NT2/D1 (cell line): ENCODE measurements around the gene PHLPP1.

Experiments used
- DNase-seq: peaks from one replicate; pipeline ENCODE4 v3.0.0-alpha.2; 2011; ENCODE audit warnings: low read depth, low spot score
- H3K27me3 ChIP-seq: 2 replicates; pipeline ENCODE4 v1.6.0; 2011; ENCODE audit warnings: mild to moderate bottlenecking; ENCODE audit not compliant: insufficient read length, insufficient read depth
- H3K36me3 ChIP-seq: 2 replicates; pipeline ENCODE4 v1.6.1; 2011; ENCODE audit warnings: mild to moderate bottlenecking, low read length, mixed read lengths; ENCODE audit not compliant: insufficient read depth, insufficient read length
- H3K4me1 ChIP-seq: 2 replicates; pipeline ENCODE4 v1.5.1; 2011; ENCODE audit not compliant: insufficient read depth, insufficient read length
- H3K4me3 ChIP-seq: 2 replicates; pipeline ENCODE4 v1.5.1; 2011; ENCODE audit warnings: low read depth; ENCODE audit not compliant: insufficient read length
- H3K9ac ChIP-seq: 2 replicates; pipeline ENCODE4 v1.6.0; 2011; ENCODE audit warnings: low read depth; ENCODE audit not compliant: insufficient read length
- H3K9me3 ChIP-seq: 2 replicates; pipeline ENCODE4 v1.5.1; 2011; ENCODE audit warnings: mild to moderate bottlenecking, low read length; ENCODE audit not compliant: insufficient read depth
- SUZ12 ChIP-seq: IDR thresholded peaks from 2 replicates; pipeline ENCODE4 v1.6.1; 2011; ENCODE audit not compliant: insufficient read length, insufficient read depth; ENCODE audit errors: extremely low read depth
- YY1 ChIP-seq: IDR thresholded peaks from 2 replicates; pipeline ENCODE4 v1.6.1; 2011; ENCODE audit not compliant: insufficient read length, insufficient read depth
- ZNF274 ChIP-seq: IDR thresholded peaks from 2 replicates; pipeline ENCODE4 v1.6.1; 2011; ENCODE audit warnings: mild to moderate bottlenecking, low read depth, low read length

Gene PHLPP1

GRCh38 chr18:62964432-62964831 is 249.1 kb downstream of the PHLPP1 start:
- Histone ChIP-seq H3K4me1 (no peaks in the 10 kb centered on the region), H3K9ac (no peak overlapping the region), H3K27me3 (no peaks in the 10 kb centered on the region), H3K9me3 (no peaks in the 10 kb centered on the region), H3K36me3 (peaks cover 12% of the 10 kb centered on the region), H3K4me3 (no peak overlapping the region)
- no peak for DNase-seq
- TF ChIP-seq ZNF274 (no peak), YY1 (no peak), SUZ12 (no peak)

- no peak for TF ChIP-seq YY1
- no peak for TF ChIP-seq ZNF274
- no peak for TF ChIP-seq SUZ12
- Histone ChIP-seq H3K36me3 (peaks cover 12% of the 10 kb centered on the region), H3K4me1 (no peaks in the 10 kb centered on the region), H3K4me3 (no peak overlapping the region), H3K27me3 (no peaks in the 10 kb centered on the region), H3K9me3 (no peaks in the 10 kb centered on the region), H3K9ac (no peak overlapping the region)
- DNase-seq, result no peak
Measured at GRCh38 chr18:62967089-62967488, 251.7 kb downstream of the PHLPP1 start.

GRCh38 chr18:62973689-62974088 is 258.3 kb downstream of the PHLPP1 start:
- no peak overlapping the region for H3K4me3 ChIP-seq
- no peaks in the 10 kb centered on the region for H3K9me3 ChIP-seq
- H3K27me3 ChIP-seq, result no peaks in the 10 kb centered on the region
- no peaks in the 10 kb centered on the region for H3K4me1 ChIP-seq
- TF ChIP-seq ZNF274, result no peak
- TF ChIP-seq YY1, result no peak
- no peak for TF ChIP-seq SUZ12
- H3K9ac ChIP-seq, result no peak overlapping the region
- DNase-seq, result no peak
- peaks cover 31% of the 10 kb centered on the region for H3K36me3 ChIP-seq

- H3K9ac ChIP-seq, result no peak overlapping the region
- DNase-seq, result no peak
- H3K36me3 ChIP-seq, result peaks cover 38% of the 10 kb centered on the region
- no peaks in the 10 kb centered on the region for H3K9me3 ChIP-seq
- no peak for TF ChIP-seq YY1
- no peak for TF ChIP-seq SUZ12
- TF ChIP-seq ZNF274, result no peak
- no peak overlapping the region for H3K4me3 ChIP-seq
- no peaks in the 10 kb centered on the region for H3K4me1 ChIP-seq
- no peaks in the 10 kb centered on the region for H3K27me3 ChIP-seq
Measured at GRCh38 chr18:62974388-62974787, 259.0 kb downstream of the PHLPP1 start.

- DNase-seq, result no peak
- Histone ChIP-seq H3K9ac (no peak overlapping the region), H3K4me3 (no peak overlapping the region), H3K27me3 (no peaks in the 10 kb centered on the region), H3K36me3 (peaks cover 38% of the 10 kb centered on the region), H3K4me1 (peaks cover 2% of the 10 kb centered on the region), H3K9me3 (no peaks in the 10 kb centered on the region)
- TF ChIP-seq ZNF274, result no peak
- TF ChIP-seq YY1, result no peak
Measured at GRCh38 chr18:62974928-62975675, 259.8 kb downstream of the PHLPP1 start.

GRCh38 chr18:62975785-62976184 is 260.4 kb downstream of the PHLPP1 start:
- H3K36me3 ChIP-seq, result peaks cover 38% of the 10 kb centered on the region

GRCh38 chr18:62976227-62976626 is 260.9 kb downstream of the PHLPP1 start:
- H3K4me1 ChIP-seq, result peaks cover 3% of the 10 kb centered on the region
- no peaks in the 10 kb centered on the region for H3K27me3 ChIP-seq
- peaks cover 38% of the 10 kb centered on the region for H3K36me3 ChIP-seq
- DNase-seq, result no peak
- TF ChIP-seq SUZ12 (no peak), YY1 (no peak), ZNF274 (no peak)
- no peak overlapping the region for H3K9ac ChIP-seq
- no peaks in the 10 kb centered on the region for H3K9me3 ChIP-seq
- H3K4me3 ChIP-seq, result no peak overlapping the region

More at GRCh38 chr18:62975785-62976184, 260.4 kb downstream of the PHLPP1 start:
- H3K4me3 ChIP-seq, result no peak overlapping the region
- no peak for TF ChIP-seq ZNF274
- no peak for TF ChIP-seq SUZ12
- no peak for TF ChIP-seq YY1
- no peak overlapping the region for H3K9ac ChIP-seq
- no peaks in the 10 kb centered on the region for H3K9me3 ChIP-seq
- H3K4me1 ChIP-seq, result peaks cover 3% of the 10 kb centered on the region
- DNase-seq, result no peak
- no peaks in the 10 kb centered on the region for H3K27me3 ChIP-seq
